ENCODE results near the gene NANOS2. TPM values are rescaled to one million over a fixed set of nuclear protein-coding genes. Genes with fewer than 3 reads are reported as not detected.

The NANOS2 gene
- total and polyA plus RNA-seq, 2 donors, result 0.07 TPM; not detected in 1

DNA sequence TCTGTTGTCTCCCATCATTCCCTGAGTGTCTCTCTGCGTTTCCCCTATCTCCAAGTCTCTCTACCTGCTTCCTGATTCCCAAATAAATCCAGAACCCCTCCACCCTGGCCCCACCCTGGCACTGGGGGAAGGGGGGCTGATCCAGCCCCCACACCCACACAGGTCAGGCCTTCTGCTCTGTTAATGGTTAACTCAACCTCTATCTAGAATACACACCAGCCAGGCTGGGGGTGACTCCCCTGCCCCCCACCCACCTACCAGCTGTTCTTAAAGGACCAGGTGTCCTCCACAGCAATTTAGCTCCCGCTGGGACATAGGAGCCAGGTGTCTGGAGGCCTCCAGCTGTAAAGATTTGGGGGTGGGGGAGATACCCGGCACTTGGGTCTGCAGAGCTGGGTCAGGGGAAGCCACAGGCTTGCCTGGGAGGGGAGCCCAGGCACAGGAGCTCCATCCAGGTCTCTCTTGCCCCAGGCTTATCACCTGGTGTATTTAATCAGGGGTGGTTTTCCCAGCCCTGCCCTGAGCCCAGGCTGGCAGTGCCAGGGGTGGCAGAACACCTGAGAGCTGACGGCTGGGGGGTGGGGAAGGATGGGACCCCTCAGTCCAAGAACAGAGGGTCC, 32.6 kb downstream of the NANOS2 start:
- Histone ChIP-seq H3K4me3 (ENCODE audit: low read length in 2 of 2) (no peak overlapping the region), H3K27ac (ENCODE audit: low read depth in 1 of 2, low read length in 1 of 2) (no peak overlapping the region), H3K27me3 (ENCODE audit: control insufficient read depth in 2 of 2, insufficient read depth in 1 of 2, low read length in 1 of 2) (peaks cover 0 to 21% of the 10 kb centered on the region in 2 donors), H3K36me3 (ENCODE audit: control insufficient read depth in 2 of 2, insufficient read depth in 2 of 2, low read length in 1 of 2) (peaks cover 0 to 9% of the 10 kb centered on the region in 2 donors), H3K9me3 (ENCODE audit: control insufficient read depth in 2 of 2, insufficient read depth in 1 of 2, low read length in 1 of 2) (no peaks in the 10 kb centered on the region), H3K4me1 (ENCODE audit: control insufficient read depth in 2 of 2, insufficient read depth in 2 of 2, low read length in 2 of 2) (peaks cover 12 to 42% of the 10 kb centered on the region in 2 donors)
- 66% methylated on average over 4 of the region's 4 CpGs for WGBS
- DNase-seq (ENCODE audit: low read depth in 6 of 9, low spot score in 9 of 9), result no peak

DNA sequence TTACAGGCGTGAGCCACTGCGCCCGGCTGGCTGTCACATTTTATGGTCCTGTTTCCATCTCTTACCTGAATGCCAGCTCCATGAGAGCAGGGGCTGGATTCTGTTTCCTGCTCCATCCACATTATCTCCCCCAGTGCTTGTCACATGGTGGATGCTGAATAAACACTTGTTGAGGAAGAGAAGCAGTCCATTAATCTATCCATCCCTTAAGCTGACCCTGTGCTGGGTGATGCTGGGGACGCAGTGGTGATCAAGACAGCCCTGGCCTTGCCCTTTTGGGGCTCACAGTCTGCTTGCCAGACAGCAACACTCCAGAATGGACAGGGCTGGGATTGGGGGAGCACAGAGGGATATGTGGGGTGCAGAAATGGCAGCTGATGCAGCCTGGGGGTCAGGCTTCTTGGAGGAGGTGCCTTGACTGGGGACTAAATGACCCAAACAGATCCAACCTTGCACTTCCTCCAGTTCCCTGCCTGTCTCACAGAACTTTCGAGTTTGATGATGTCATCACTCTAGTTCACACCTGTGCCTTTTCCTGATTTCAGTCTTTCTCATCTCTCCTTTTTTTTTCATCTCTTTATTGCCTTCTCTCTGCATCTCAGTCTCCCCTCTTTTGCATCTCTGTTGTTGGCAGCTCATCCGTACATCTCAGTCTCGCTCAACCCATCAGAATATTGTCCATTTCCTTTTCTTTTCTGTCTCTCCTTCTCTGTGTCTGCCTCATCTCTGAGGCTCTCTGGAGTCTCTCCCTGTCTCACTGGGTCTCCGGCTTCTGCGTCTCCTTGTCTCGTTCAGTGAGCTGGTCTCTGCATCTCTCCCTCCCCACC, 33.3 kb downstream of the NANOS2 start:
- Histone ChIP-seq H3K36me3 (ENCODE audit: control insufficient read depth in 2 of 2, insufficient read depth in 2 of 2, low read length in 1 of 2) (peaks cover 0 to 9% of the 10 kb centered on the region in 2 donors), H3K27me3 (ENCODE audit: control insufficient read depth in 2 of 2, insufficient read depth in 1 of 2, low read length in 1 of 2) (peaks cover 4 to 28% of the 10 kb centered on the region in 2 donors), H3K4me1 (ENCODE audit: control insufficient read depth in 2 of 2, insufficient read depth in 2 of 2, low read length in 2 of 2) (peaks cover 18 to 43% of the 10 kb centered on the region in 2 donors), H3K9me3 (ENCODE audit: control insufficient read depth in 2 of 2, insufficient read depth in 1 of 2, low read length in 1 of 2) (no peaks in the 10 kb centered on the region), H3K4me3 (ENCODE audit: low read length in 2 of 2) (no peak overlapping the region), H3K27ac (ENCODE audit: low read depth in 1 of 2, low read length in 1 of 2) (no peak overlapping the region)
- 92% methylated on average over 10 of the region's 10 CpGs for WGBS
- DNase-seq (ENCODE audit: low read depth in 6 of 9, low spot score in 9 of 9), result no peak

DNA sequence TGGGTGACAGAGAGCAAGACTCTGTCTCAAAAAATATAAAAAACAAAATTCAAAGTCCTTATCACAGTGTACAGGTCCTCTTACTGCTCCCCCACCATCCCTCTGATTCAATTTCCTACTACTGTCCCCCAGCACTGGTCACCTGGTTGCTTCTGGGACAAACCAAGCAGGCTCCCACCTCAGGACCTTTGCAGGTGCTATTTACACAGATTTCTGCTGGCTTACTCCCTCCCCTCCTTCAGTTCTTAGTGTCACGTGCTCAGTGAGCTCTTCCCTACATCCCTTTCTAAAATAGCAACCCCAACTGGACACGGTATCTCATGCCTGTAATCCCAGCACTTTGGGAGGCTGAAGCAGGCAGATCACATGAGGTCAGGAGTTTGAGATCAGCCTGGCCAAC, 34.6 kb downstream of the NANOS2 start:
- no peaks in the 10 kb centered on the region for H3K9me3 ChIP-seq (ENCODE audit: control insufficient read depth in 2 of 2, insufficient read depth in 1 of 2, low read length in 1 of 2)
- no peak for DNase-seq (ENCODE audit: low read depth in 6 of 9, low spot score in 9 of 9)
- H3K4me1 ChIP-seq (ENCODE audit: control insufficient read depth in 2 of 2, insufficient read depth in 2 of 2, low read length in 2 of 2), result peaks cover 14 to 45% of the 10 kb centered on the region in 2 donors
- WGBS, result 98% methylated on average over 2 of the region's 2 CpGs
- H3K27ac ChIP-seq (ENCODE audit: low read depth in 1 of 2, low read length in 1 of 2), result no peak overlapping the region
- peaks cover 4 to 41% of the 10 kb centered on the region in 2 donors for H3K27me3 ChIP-seq (ENCODE audit: control insufficient read depth in 2 of 2, insufficient read depth in 1 of 2, low read length in 1 of 2)
- H3K4me3 ChIP-seq (ENCODE audit: low read length in 2 of 2), result no peak overlapping the region
- H3K36me3 ChIP-seq (ENCODE audit: control insufficient read depth in 2 of 2, insufficient read depth in 2 of 2, low read length in 1 of 2), result peaks cover 0 to 9% of the 10 kb centered on the region in 2 donors

DNA sequence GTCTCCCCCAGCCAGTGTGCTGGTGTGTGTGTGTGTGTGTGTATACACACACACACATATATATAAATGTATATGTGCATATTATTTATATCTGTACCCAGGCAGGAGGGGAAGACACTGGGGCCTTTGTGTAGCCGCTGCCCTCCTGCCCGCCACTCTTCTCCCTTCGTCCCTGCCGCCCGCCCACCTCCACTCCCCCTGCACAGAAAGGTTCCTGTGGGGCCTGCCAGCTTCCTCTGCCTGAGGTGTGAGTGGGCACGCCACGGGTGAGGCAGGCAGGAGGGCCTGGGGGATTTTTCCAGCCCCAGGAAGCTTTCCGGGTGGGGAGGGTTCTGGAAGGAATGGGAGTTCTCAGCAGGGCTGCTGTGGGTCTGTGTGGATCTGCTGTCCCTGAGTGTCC, 35.5 kb downstream of the NANOS2 start:
- H3K9me3 ChIP-seq (ENCODE audit: control insufficient read depth in 2 of 2, insufficient read depth in 1 of 2, low read length in 1 of 2), result no peaks in the 10 kb centered on the region
- no peak overlapping the region for H3K27ac ChIP-seq (ENCODE audit: low read depth in 1 of 2, low read length in 1 of 2)
- WGBS, result 72% methylated on average over 8 of the region's 8 CpGs
- DNase-seq (ENCODE audit: low read depth in 6 of 9, low spot score in 9 of 9), result no peak
- peaks cover 9 to 41% of the 10 kb centered on the region in 2 donors for H3K4me1 ChIP-seq (ENCODE audit: control insufficient read depth in 2 of 2, insufficient read depth in 2 of 2, low read length in 2 of 2)
- peaks cover 0 to 2% of the 10 kb centered on the region in 2 donors for H3K36me3 ChIP-seq (ENCODE audit: control insufficient read depth in 2 of 2, insufficient read depth in 2 of 2, low read length in 1 of 2)
- no peak overlapping the region for H3K4me3 ChIP-seq (ENCODE audit: low read length in 2 of 2)
- H3K27me3 ChIP-seq (ENCODE audit: control insufficient read depth in 2 of 2, insufficient read depth in 1 of 2, low read length in 1 of 2), result peaks cover 4 to 45% of the 10 kb centered on the region in 2 donors

DNA sequence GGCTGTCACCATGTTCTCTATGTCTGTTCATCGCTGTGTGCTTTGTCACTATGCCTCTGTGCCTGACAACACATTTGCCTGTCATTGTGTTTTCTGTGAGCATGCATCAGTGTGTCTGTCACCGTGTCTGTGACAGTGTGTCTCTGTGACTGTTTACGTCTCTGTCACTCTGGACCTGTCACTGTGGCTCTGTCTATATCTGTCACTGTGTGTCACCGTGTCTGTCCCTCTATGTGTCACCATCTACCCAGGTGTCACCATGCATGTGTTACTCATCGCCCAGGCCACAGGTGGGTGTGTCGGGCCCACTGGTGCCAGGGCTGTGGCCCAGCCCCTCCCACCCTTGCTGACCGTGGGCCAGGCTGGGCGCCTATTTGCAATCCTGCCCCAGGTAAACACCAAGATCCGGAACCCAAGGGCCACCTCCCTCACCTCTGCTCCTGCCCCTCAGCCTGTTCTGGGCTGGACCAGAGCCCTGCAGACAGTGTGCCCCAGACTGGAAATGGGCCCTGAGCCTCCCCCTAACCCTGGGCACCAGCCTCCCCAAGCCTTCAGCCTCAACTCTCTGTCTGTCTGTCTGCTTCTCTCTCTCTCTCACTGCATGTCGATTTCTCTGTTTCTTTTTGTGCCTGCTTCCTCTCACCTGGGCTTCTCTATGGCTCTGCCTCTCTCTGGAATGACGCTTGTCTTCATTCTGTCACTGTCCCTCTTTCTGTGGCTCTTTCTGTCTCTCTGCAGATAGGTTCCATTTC, 36.4 kb downstream of the NANOS2 start:
- DNase-seq (ENCODE audit: low read depth in 6 of 9, low spot score in 9 of 9), result no peak
- H3K36me3 ChIP-seq (ENCODE audit: control insufficient read depth in 2 of 2, insufficient read depth in 2 of 2, low read length in 1 of 2), result no peaks in the 10 kb centered on the region
- no peak overlapping the region for H3K4me3 ChIP-seq (ENCODE audit: low read length in 2 of 2)
- H3K27ac ChIP-seq (ENCODE audit: low read depth in 1 of 2, low read length in 1 of 2), result no peak overlapping the region
- WGBS, result 81% methylated on average over 11 of the region's 11 CpGs
- H3K27me3 ChIP-seq (ENCODE audit: control insufficient read depth in 2 of 2, insufficient read depth in 1 of 2, low read length in 1 of 2), result peaks cover 4 to 49% of the 10 kb centered on the region in 2 donors
- peaks cover 9 to 34% of the 10 kb centered on the region in 2 donors for H3K4me1 ChIP-seq (ENCODE audit: control insufficient read depth in 2 of 2, insufficient read depth in 2 of 2, low read length in 2 of 2)
- H3K9me3 ChIP-seq (ENCODE audit: control insufficient read depth in 2 of 2, insufficient read depth in 1 of 2, low read length in 1 of 2), result no peaks in the 10 kb centered on the region

DNA sequence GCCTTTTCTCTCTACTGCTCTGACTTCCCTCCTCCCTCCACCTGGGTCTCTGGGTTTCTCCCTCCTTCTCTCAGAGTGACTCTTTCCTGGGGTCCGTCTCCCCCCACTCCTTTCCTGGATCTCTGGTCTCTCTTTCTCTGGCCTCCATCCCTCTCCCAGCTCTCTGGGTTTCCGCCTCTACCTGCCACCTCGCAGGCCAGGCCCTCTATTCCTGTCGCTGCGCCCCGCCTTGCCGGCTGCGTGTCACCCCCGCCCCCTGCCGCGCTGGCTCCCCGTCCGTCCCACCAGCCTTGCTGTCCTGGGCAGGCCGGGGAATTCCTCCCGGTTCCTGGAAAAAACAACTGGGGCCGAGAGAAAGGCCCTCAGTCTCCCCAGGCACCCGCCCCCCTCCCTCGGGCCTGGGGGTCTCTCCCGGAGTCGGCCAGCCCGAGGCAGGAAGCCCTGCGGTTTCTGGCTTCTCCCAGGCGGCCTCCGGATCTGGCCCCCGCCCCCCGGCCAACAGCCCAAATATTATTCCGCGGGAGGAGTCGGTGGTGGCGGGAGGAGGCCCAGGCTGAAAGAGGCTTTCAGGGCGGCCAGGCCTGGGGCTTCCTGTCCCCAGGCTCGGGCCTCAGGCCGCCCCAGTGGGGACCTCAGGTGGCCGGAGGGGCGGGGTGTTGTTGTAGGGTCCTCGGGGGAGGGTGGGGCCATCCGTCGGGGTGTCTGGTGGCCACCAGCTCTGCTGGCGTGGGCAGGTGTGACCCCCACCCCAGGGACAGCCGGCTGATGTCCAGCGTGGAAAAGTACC, 38.0 kb downstream of the NANOS2 start:
- DNase-seq (ENCODE audit: low read depth in 6 of 9, low spot score in 9 of 9), result peak in 1 of 9 donors; percentile 47
- Histone ChIP-seq H3K9me3 (ENCODE audit: control insufficient read depth in 2 of 2, insufficient read depth in 1 of 2, low read length in 1 of 2) (no peaks in the 10 kb centered on the region), H3K4me3 (ENCODE audit: low read length in 2 of 2) (peak overlapping the region in 1 of 2 donors; percentile 24), H3K36me3 (ENCODE audit: control insufficient read depth in 2 of 2, insufficient read depth in 2 of 2, low read length in 1 of 2) (no peaks in the 10 kb centered on the region), H3K27ac (ENCODE audit: low read depth in 1 of 2, low read length in 1 of 2) (peak overlapping the region; percentile 26 to 46), H3K4me1 (ENCODE audit: control insufficient read depth in 2 of 2, insufficient read depth in 2 of 2, low read length in 2 of 2) (peaks cover 6 to 18% of the 10 kb centered on the region in 2 donors), H3K27me3 (ENCODE audit: control insufficient read depth in 2 of 2, insufficient read depth in 1 of 2, low read length in 1 of 2) (peaks cover 4 to 49% of the 10 kb centered on the region in 2 donors)
- WGBS, result 6% methylated on average over 41 of the region's 41 CpGs

DNA sequence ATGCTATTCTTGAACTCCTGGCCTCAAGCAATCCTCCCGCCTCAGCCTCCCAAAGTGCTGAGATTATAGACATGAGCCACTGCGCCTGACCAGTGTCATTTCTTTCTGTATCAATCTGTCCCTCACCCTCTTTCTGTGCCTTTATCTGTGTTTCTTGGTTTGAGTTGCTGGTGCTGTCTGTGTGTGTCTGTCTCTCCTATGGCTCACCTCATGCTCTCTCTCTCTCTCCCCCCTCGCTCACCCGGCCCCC, 38.5 kb downstream of the NANOS2 start:
- Histone ChIP-seq H3K9me3 (ENCODE audit: control insufficient read depth in 2 of 2, insufficient read depth in 1 of 2, low read length in 1 of 2) (no peaks in the 10 kb centered on the region), H3K4me3 (ENCODE audit: low read length in 2 of 2) (no peak overlapping the region), H3K4me1 (ENCODE audit: control insufficient read depth in 2 of 2, insufficient read depth in 2 of 2, low read length in 2 of 2) (peaks cover 6 to 18% of the 10 kb centered on the region in 2 donors), H3K27me3 (ENCODE audit: control insufficient read depth in 2 of 2, insufficient read depth in 1 of 2, low read length in 1 of 2) (peaks cover 4 to 47% of the 10 kb centered on the region in 2 donors), H3K36me3 (ENCODE audit: control insufficient read depth in 2 of 2, insufficient read depth in 2 of 2, low read length in 1 of 2) (no peaks in the 10 kb centered on the region), H3K27ac (ENCODE audit: low read depth in 1 of 2, low read length in 1 of 2) (peak overlapping the region; percentile 26 to 46)
- WGBS, result 45% methylated on average over 4 of the region's 4 CpGs
- no peak for DNase-seq (ENCODE audit: low read depth in 6 of 9, low spot score in 9 of 9)

DNA sequence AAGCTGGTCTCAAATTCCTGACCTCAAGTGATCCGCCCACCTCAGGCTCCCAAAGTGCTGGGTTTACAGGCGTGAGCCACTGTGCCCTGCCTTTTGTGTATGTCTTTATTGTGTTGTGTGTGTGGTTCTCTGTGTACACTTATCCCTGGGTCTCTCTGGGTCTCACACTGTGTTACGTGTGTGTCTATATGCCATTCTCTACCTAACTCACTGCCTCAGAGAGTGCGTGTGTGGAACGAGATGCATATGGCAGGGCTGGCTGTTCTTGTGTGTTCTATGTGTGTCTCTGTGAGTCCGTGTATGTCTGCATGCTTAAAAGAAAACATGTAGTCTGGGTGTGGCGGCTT, 40.0 kb downstream of the NANOS2 start:
- Histone ChIP-seq H3K27me3 (ENCODE audit: control insufficient read depth in 2 of 2, insufficient read depth in 1 of 2, low read length in 1 of 2) (peaks cover 4 to 50% of the 10 kb centered on the region in 2 donors), H3K9me3 (ENCODE audit: control insufficient read depth in 2 of 2, insufficient read depth in 1 of 2, low read length in 1 of 2) (no peaks in the 10 kb centered on the region), H3K4me1 (ENCODE audit: control insufficient read depth in 2 of 2, insufficient read depth in 2 of 2, low read length in 2 of 2) (peaks cover 6 to 18% of the 10 kb centered on the region in 2 donors), H3K27ac (ENCODE audit: low read depth in 1 of 2, low read length in 1 of 2) (no peak overlapping the region), H3K4me3 (ENCODE audit: low read length in 2 of 2) (no peak overlapping the region), H3K36me3 (ENCODE audit: control insufficient read depth in 2 of 2, insufficient read depth in 2 of 2, low read length in 1 of 2) (no peaks in the 10 kb centered on the region)
- DNase-seq (ENCODE audit: low read depth in 6 of 9, low spot score in 9 of 9), result no peak
- 96% methylated on average over 7 of the region's 7 CpGs for WGBS
